IPS-20b (cell line): ENCODE results near the gene ORMDL1.

Experiments used
- H3K27ac ChIP-seq: one replicate; pipeline ENCODE4 v1.5.1; 2013; ENCODE audit warnings: low read length
- H3K27me3 ChIP-seq: 2 replicates; pipeline ENCODE4 v1.6.1; 2013; ENCODE audit warnings: mild to moderate bottlenecking, low read length, inconsistent platforms; ENCODE audit not compliant: insufficient read depth
- H3K36me3 ChIP-seq: 2 replicates; pipeline ENCODE4 v1.6.1; 2013; ENCODE audit warnings: low read depth, mild to moderate bottlenecking, inconsistent platforms, low read length, moderate library complexity; ENCODE audit not compliant: insufficient read depth
- H3K4me1 ChIP-seq: 2 replicates; pipeline ENCODE4 v1.6.1; 2013; ENCODE audit warnings: mild to moderate bottlenecking, control low read depth, inconsistent platforms, low read length, moderate library complexity; ENCODE audit not compliant: insufficient read depth
- H3K4me3 ChIP-seq: 2 replicates; pipeline ENCODE4 v1.5.1; 2013; ENCODE audit warnings: mild to moderate bottlenecking, low read length, inconsistent platforms
- H3K9ac ChIP-seq: 2 replicates; pipeline ENCODE4 v1.6.1; 2013; ENCODE audit warnings: low read depth, mild to moderate bottlenecking, inconsistent platforms, low read length, moderate library complexity
- H3K9me3 ChIP-seq: 2 replicates; pipeline ENCODE4 v1.6.1; 2013; ENCODE audit warnings: mild to moderate bottlenecking, low read depth, low read length, inconsistent platforms; ENCODE audit not compliant: insufficient read depth

ORMDL1 gene

GRCh38 chr2:189799531-189799930 lies 15.4 kb upstream of the ORMDL1 start:
- Histone ChIP-seq H3K9me3 (no peaks in the 10 kb centered on the region), H3K4me3 (no peak overlapping the region), H3K36me3 (peaks cover 78% of the 10 kb centered on the region), H3K27me3 (no peaks in the 10 kb centered on the region), H3K4me1 (no peaks in the 10 kb centered on the region), H3K27ac (no peak overlapping the region), H3K9ac (no peak overlapping the region)

GRCh38 chr2:189799030-189799331 lies 14.8 kb upstream of the ORMDL1 start:
- H3K4me1 ChIP-seq = no peaks in the 10 kb centered on the region
- H3K36me3 ChIP-seq = peaks cover 82% of the 10 kb centered on the region
- no peaks in the 10 kb centered on the region for H3K9me3 ChIP-seq
- no peak overlapping the region for H3K9ac ChIP-seq
- H3K4me3 ChIP-seq = no peak overlapping the region
- H3K27me3 ChIP-seq = no peaks in the 10 kb centered on the region
- H3K27ac ChIP-seq = no peak overlapping the region

- H3K9me3 ChIP-seq = no peaks in the 10 kb centered on the region
Observed at GRCh38 chr2:189798312-189799029, 14.3 kb upstream of the ORMDL1 start.

GRCh38 chr2:189797902-189798301 lies 13.8 kb upstream of the ORMDL1 start:
- no peaks in the 10 kb centered on the region for H3K9me3 ChIP-seq
- H3K9ac ChIP-seq = no peak overlapping the region
- no peaks in the 10 kb centered on the region for H3K4me1 ChIP-seq
- peaks cover 83% of the 10 kb centered on the region for H3K36me3 ChIP-seq
- H3K27me3 ChIP-seq = no peaks in the 10 kb centered on the region
- H3K27ac ChIP-seq = no peak overlapping the region
- no peak overlapping the region for H3K4me3 ChIP-seq

More at GRCh38 chr2:189798312-189799029, 14.3 kb upstream of the ORMDL1 start:
- H3K36me3 ChIP-seq = peaks cover 82% of the 10 kb centered on the region
- no peak overlapping the region for H3K9ac ChIP-seq
- no peaks in the 10 kb centered on the region for H3K4me1 ChIP-seq
- no peaks in the 10 kb centered on the region for H3K27me3 ChIP-seq
- H3K4me3 ChIP-seq = no peak overlapping the region
- no peak overlapping the region for H3K27ac ChIP-seq

GRCh38 chr2:189794310-189794709 lies 10.2 kb upstream of the ORMDL1 start:
- no peak overlapping the region for H3K4me3 ChIP-seq
- H3K27me3 ChIP-seq = no peaks in the 10 kb centered on the region
- peaks cover 89% of the 10 kb centered on the region for H3K36me3 ChIP-seq
- no peak overlapping the region for H3K9ac ChIP-seq
- H3K27ac ChIP-seq = no peak overlapping the region
- no peaks in the 10 kb centered on the region for H3K9me3 ChIP-seq
- no peaks in the 10 kb centered on the region for H3K4me1 ChIP-seq

- Histone ChIP-seq H3K36me3 (peaks cover 78% of the 10 kb centered on the region), H3K4me1 (no peaks in the 10 kb centered on the region), H3K4me3 (no peak overlapping the region), H3K9me3 (no peaks in the 10 kb centered on the region), H3K9ac (no peak overlapping the region), H3K27ac (no peak overlapping the region), H3K27me3 (no peaks in the 10 kb centered on the region)
Observed at GRCh38 chr2:189791338-189792042, 7.4 kb upstream of the ORMDL1 start.

GRCh38 chr2:189783451-189783926 lies 650 bp downstream of the ORMDL1 start:
- 0 out of 2 replicates have a peak, but pooled peaks cover 3% of the 10 kb centered on the region for H3K4me1 ChIP-seq
- H3K9ac ChIP-seq = peak overlapping the region; percentile 97
- H3K27ac ChIP-seq = peak overlapping the region; percentile 90
- H3K36me3 ChIP-seq = peaks cover 47% of the 10 kb centered on the region
- peak overlapping the region; percentile 96 for H3K4me3 ChIP-seq
- no peaks in the 10 kb centered on the region for H3K27me3 ChIP-seq
- no peaks in the 10 kb centered on the region for H3K9me3 ChIP-seq

GRCh38 chr2:189782221-189782671 lies 1.9 kb downstream of the ORMDL1 start:
- Histone ChIP-seq H3K9ac (peak overlapping the region; percentile 97; the same call in 1 of the 2 replicates), H3K36me3 (peaks cover 52% of the 10 kb centered on the region), H3K27ac (no peak overlapping the region)

GRCh38 chr2:189772212-189772611 lies 11.9 kb downstream of the ORMDL1 start:
- no peaks in the 10 kb centered on the region for H3K9me3 ChIP-seq
- H3K27ac ChIP-seq = no peak overlapping the region
- H3K4me3 ChIP-seq = no peak overlapping the region
- H3K36me3 ChIP-seq = peaks cover 88% of the 10 kb centered on the region
- H3K9ac ChIP-seq = no peak overlapping the region
- H3K27me3 ChIP-seq = no peaks in the 10 kb centered on the region
- H3K4me1 ChIP-seq = no peaks in the 10 kb centered on the region

More at GRCh38 chr2:189782221-189782671, 1.9 kb downstream of the ORMDL1 start:
- Histone ChIP-seq H3K9me3 (no peaks in the 10 kb centered on the region), H3K27me3 (no peaks in the 10 kb centered on the region), H3K4me1 (0 out of 2 replicates have a peak, but pooled peaks cover 3% of the 10 kb centered on the region), H3K4me3 (peak overlapping the region; percentile 96)

GRCh38 chr2:189770590-189771322 lies 13.4 kb downstream of the ORMDL1 start:
- H3K9ac ChIP-seq = no peak overlapping the region

GRCh38 chr2:189763908-189764661 lies 20.1 kb downstream of the ORMDL1 start:
- no peaks in the 10 kb centered on the region for H3K4me1 ChIP-seq
- H3K27ac ChIP-seq = no peak overlapping the region
- H3K36me3 ChIP-seq = peaks cover 17% of the 10 kb centered on the region
- no peaks in the 10 kb centered on the region for H3K9me3 ChIP-seq
- no peaks in the 10 kb centered on the region for H3K27me3 ChIP-seq
- peak overlapping the region; percentile 93; the same call in 1 of the 2 replicates for H3K4me3 ChIP-seq
- H3K9ac ChIP-seq = peak overlapping the region; percentile 97; the same call in 1 of the 2 replicates

More at GRCh38 chr2:189770590-189771322, 13.4 kb downstream of the ORMDL1 start:
- H3K9me3 ChIP-seq = no peaks in the 10 kb centered on the region
- H3K36me3 ChIP-seq = peaks cover 80% of the 10 kb centered on the region
- no peaks in the 10 kb centered on the region for H3K27me3 ChIP-seq
- H3K4me3 ChIP-seq = no peak overlapping the region
- no peaks in the 10 kb centered on the region for H3K4me1 ChIP-seq
- H3K27ac ChIP-seq = no peak overlapping the region
